GM18498 (cell line): ENCODE measurements around the gene KLC3.

Source experiments
- ATAC-seq: cut with Tn5 transposase; IDR thresholded peaks from one replicate; pipeline ENCODE4 v1.9.1; 2021; ENCODE audit warnings: mild to moderate bottlenecking, moderate library complexity; ENCODE audit not compliant: unreplicated experiment

Gene KLC3

GRCh38 chr19:45348367-45349125 is 8.0 kb downstream of the KLC3 start:
- no peak for ATAC-seq

GRCh38 chr19:45349126-45349415 is 8.5 kb downstream of the KLC3 start:
- ATAC-seq, result no peak

GRCh38 chr19:45349430-45349941 is 8.9 kb downstream of the KLC3 start:
- no peak for ATAC-seq

- ATAC-seq, result no peak
Measured at GRCh38 chr19:45350477-45351058, 10.0 kb downstream of the KLC3 start.

- no peak for ATAC-seq
Measured at GRCh38 chr19:45351401-45351952, 10.9 kb downstream of the KLC3 start.

GRCh38 chr19:45352062-45352461 is 11.5 kb downstream of the KLC3 start:
- ATAC-seq, result no peak

- no peak for ATAC-seq
Measured at GRCh38 chr19:45352471-45352870, 11.9 kb downstream of the KLC3 start.

GRCh38 chr19:45352914-45353796 is 12.6 kb downstream of the KLC3 start:
- no peak for ATAC-seq

GRCh38 chr19:45354241-45354842 is 13.8 kb downstream of the KLC3 start:
- no peak for ATAC-seq

- ATAC-seq, result no peak
Measured at GRCh38 chr19:45355402-45355801, 14.9 kb downstream of the KLC3 start.

GRCh38 chr19:45355910-45356309 is 15.4 kb downstream of the KLC3 start:
- no peak for ATAC-seq

- ATAC-seq, result no peak
Measured at GRCh38 chr19:45356760-45357444, 16.4 kb downstream of the KLC3 start.

GRCh38 chr19:45357445-45357783 is 16.9 kb downstream of the KLC3 start:
- ATAC-seq, result no peak

- no peak for ATAC-seq
Measured at GRCh38 chr19:45358213-45358792, 17.8 kb downstream of the KLC3 start.

GRCh38 chr19:45361608-45362007 is 21.1 kb downstream of the KLC3 start:
- ATAC-seq, result no peak

GRCh38 chr19:45362291-45362690 is 21.7 kb downstream of the KLC3 start:
- no peak for ATAC-seq

- ATAC-seq, result no peak
Measured at GRCh38 chr19:45363861-45364459, 23.4 kb downstream of the KLC3 start.

- ATAC-seq, result no peak
Measured at GRCh38 chr19:45364696-45365095, 24.1 kb downstream of the KLC3 start.

- no peak for ATAC-seq
Measured at GRCh38 chr19:45368127-45368526, 27.6 kb downstream of the KLC3 start.
